Endothelial cell of umbilical vein (primary cell): ENCODE measurements around the gene CPA1. TPM values are rescaled to one million over a fixed set of nuclear protein-coding genes. Genes with fewer than 3 reads are reported as not detected.

Experiments
- BruUV-seq: library from RNA; stranded (reverse); fragments of 400-500 nt; replicated peaks from 2 replicates; lab custom pipeline; 2021; lab: Mats Ljungman, UMichigan
- CTCF ChIA-PET: fragments of 300-600, 350-600 bp; sonication (Branson Sonifier 250); formaldehyde crosslinking; loops from one replicate; lab custom pipeline; 2021; ENCODE audit warnings: antibody characterized with exemption, inconsistent platforms; lab: Charles Lee
- POLR2A ChIA-PET: fragments of 300-600, 350-600 bp; sonication (Branson Sonifier 250); formaldehyde crosslinking; loops from one replicate; lab custom pipeline; 2021; ENCODE audit warnings: antibody characterized with exemption, inconsistent platforms; lab: Charles Lee
- DNase-seq: peaks from one replicate; pipeline ENCODE4 v3.0.0-alpha.2; 2011; ENCODE audit warnings: low read depth, low spot score
- FAIRE-seq: peaks from 2 replicates; lab custom pipeline; 2011; peaks lifted over from hg19 to GRCh38; lab: Jason Lieb, UNC
- H2AFZ ChIP-seq: 2 replicates; pipeline ENCODE4 v1.6.0; 2012; ENCODE audit warnings: low read depth, low read length, control low read depth, inconsistent platforms
- H3K27ac ChIP-seq: 2 replicates; pipeline ENCODE4 v1.5.1; 2011; ENCODE audit warnings: low read depth, mild to moderate bottlenecking, control low read depth, low read length, moderate library complexity; ENCODE audit not compliant: insufficient read depth
- H3K27me3 ChIP-seq, 2 experiments: 2 replicates each; pipeline versions ENCODE4 v1.6.0 to v1.6.1; 2011; ENCODE audit warnings: low read length in 2 of 2, mixed read lengths in 1 of 2; ENCODE audit not compliant: control insufficient read depth in 2 of 2, insufficient read depth in 2 of 2
- H3K36me3 ChIP-seq, 2 experiments: 2 replicates in 1 of 2; 3 replicates in 1 of 2; pipeline ENCODE4 v1.5.1; 2011; ENCODE audit warnings: low read length in 2 of 2, mild to moderate bottlenecking in 1 of 2, moderate library complexity in 1 of 2; ENCODE audit not compliant: control insufficient read depth in 2 of 2, insufficient read depth in 2 of 2; ENCODE audit errors: extremely low read depth in 1 of 2
- H3K4me1 ChIP-seq: 3 replicates; pipeline ENCODE4 v1.5.1; 2011; ENCODE audit warnings: mild to moderate bottlenecking, low read length; ENCODE audit not compliant: control insufficient read depth, insufficient read depth; ENCODE audit errors: extremely low read depth
- H3K4me2 ChIP-seq: 2 replicates; pipeline ENCODE4 v1.6.1; 2011; ENCODE audit warnings: low read length, control low read depth, mixed read lengths; ENCODE audit not compliant: insufficient read depth
- H3K4me3 ChIP-seq, 3 experiments: fragments of 200-600 bp in 1 of 3; sonication (generic), shearing (Covaris generic) in 1 of 3; replicated peaks in 1 of 3; 2 replicates each; pipeline ENCODE4 v1.5.1; 2011 to 2016; ENCODE audit warnings: control low read depth in 3 of 3, low read length in 3 of 3, mild to moderate bottlenecking in 2 of 3, inconsistent platforms in 1 of 3, low read depth in 1 of 3, moderate library complexity in 1 of 3; ENCODE audit not compliant: insufficient read depth in 1 of 3
- H3K79me2 ChIP-seq: 2 replicates; pipeline ENCODE4 v1.6.0; 2012; ENCODE audit warnings: low read length, inconsistent platforms; ENCODE audit not compliant: control insufficient read depth, insufficient read depth
- H3K9ac ChIP-seq: replicated peaks from 2 replicates; pipeline ENCODE3; 2011; ENCODE audit warnings: low read length, control low read depth; ENCODE audit not compliant: insufficient read depth; ENCODE audit errors: extremely low read depth
- H3K9me1 ChIP-seq: replicated peaks from 3 replicates; pipeline ENCODE4 v1.6.0; 2011; ENCODE audit warnings: mild to moderate bottlenecking, low read length; ENCODE audit not compliant: control insufficient read depth, insufficient read depth; ENCODE audit errors: extremely low read depth
- H3K9me3 ChIP-seq: replicated peaks from 2 replicates; pipeline ENCODE4 v1.5.1; 2012; ENCODE audit warnings: low read length, inconsistent platforms; ENCODE audit not compliant: control insufficient read depth, insufficient read depth
- H4K20me1 ChIP-seq: replicated peaks from 2 replicates; pipeline ENCODE3; 2011; ENCODE audit warnings: mild to moderate bottlenecking, low read length; ENCODE audit not compliant: control insufficient read depth, insufficient read depth; ENCODE audit errors: extremely low read depth
- CTCF ChIP-seq, 2 donors: IDR thresholded peaks; 1 replicate in 1 of 2; 2 replicates in 1 of 2; pipeline ENCODE4 v1.5.1; 2011; ENCODE audit warnings: low read length in 2 of 2, mild to moderate bottlenecking in 2 of 2, moderate library complexity in 2 of 2, control low read depth in 1 of 2, inconsistent platforms in 1 of 2, low read depth in 1 of 2; ENCODE audit not compliant: insufficient read depth in 1 of 2; ENCODE audit errors: extremely low read depth in 1 of 2
- EZH2 ChIP-seq: IDR thresholded peaks from 2 replicates; pipeline ENCODE4 v1.6.1; 2012; ENCODE audit warnings: borderline replicate concordance, low read depth, mild to moderate bottlenecking, moderate library complexity, low read length, inconsistent platforms; ENCODE audit not compliant: severe bottlenecking
- FOS ChIP-seq: IDR thresholded peaks from 2 replicates; pipeline ENCODE4 v1.6.1; 2011; ENCODE audit warnings: mild to moderate bottlenecking, low read length, moderate library complexity, borderline replicate concordance; ENCODE audit not compliant: insufficient read depth
- GATA2 ChIP-seq: IDR thresholded peaks from 2 replicates; pipeline ENCODE4 v1.7.0; 2011; ENCODE audit warnings: low read depth, mild to moderate bottlenecking, moderate library complexity, mixed read lengths, low read length; ENCODE audit not compliant: insufficient read length, insufficient read depth
- JUN ChIP-seq: IDR thresholded peaks from 2 replicates; pipeline ENCODE4 v1.6.1; 2011; ENCODE audit warnings: borderline replicate concordance, low read depth; ENCODE audit not compliant: insufficient read length, insufficient read depth
- MAX ChIP-seq: IDR thresholded peaks from 2 replicates; pipeline ENCODE4 v1.6.1; 2011; ENCODE audit not compliant: insufficient read depth, insufficient read length
- MYC ChIP-seq: IDR thresholded peaks from one replicate; pipeline ENCODE4 v1.6.1; 2011; ENCODE audit warnings: mild to moderate bottlenecking, low read depth, low read length
- POLR2A ChIP-seq: IDR thresholded peaks from 2 replicates; pipeline ENCODE4 v1.6.1; 2012; ENCODE audit warnings: low read depth, mild to moderate bottlenecking, control low read depth, low read length
- POLR2AphosphoS5 ChIP-seq: IDR thresholded peaks from 2 replicates; pipeline ENCODE4 v1.6.1; 2012; ENCODE audit warnings: low read depth, mild to moderate bottlenecking, control low read depth, low read length, moderate library complexity; ENCODE audit not compliant: insufficient read depth
- dilution Hi-C: fragments of 300-500 bp; cut with MboI; formaldehyde crosslinking; loops from one replicate; pipeline ENCODE4 v1.15.0; 2019; ENCODE audit warnings: low sequenced_read_pairs; ENCODE audit not compliant: extremely low pct_ligation_motif_present
- intact Hi-C: fragments of 100-400 bp; cut with micrococcal nuclease; formaldehyde crosslinking; loops from one replicate; pipeline ENCODE4 v1.10.0; 2022
- polyA plus RNA-seq, 4 experiments: library from polyadenylated mRNA; depleted of rRNA in 3 of 4; stranded (reverse) in 3 of 4; unstranded in 1 of 4; fragments of >200 nt; gene quantifications; 2 replicates each; pipeline versions ENCODE4 v1.2.1 to v1.2.3, GENCODE V29; 2011 to 2012; ENCODE audit warnings: missing spikeins in 1 of 4
- total RNA-seq: library from RNA; stranded (reverse); gene quantifications from 2 replicates; pipeline ENCODE4 v1.2.3, GENCODE V29; 2021

Gene CPA1
- total and polyA plus RNA-seq, 2 donors (not counting 3 experiments of a cell fraction or from before 2014, with no cell fraction given) = not detected

- no peaks in the 10 kb centered on the region for H3K9me1 ChIP-seq
- no peak overlapping the region for H3K9ac ChIP-seq
- intact Hi-C loops (no loop called here), dilution Hi-C loops (no loop called here)
- peaks cover 33% of the 10 kb centered on the region for H3K4me1 ChIP-seq
- ChIA-PET CTCF (interaction anchor here (1.2 to 1.4 kb wide), 2 partner anchors 159 to 169 kb away, joined by 3 read pairs; no protein-coding TSS in a partner anchor), POLR2A (interaction anchor here (0.7 kb wide), 1 partner anchor 25 kb away, joined by 8 read pairs; no protein-coding TSS in a partner anchor)
- DNase-seq (no peak), FAIRE-seq (no peak)
- H3K9me3 ChIP-seq = no peaks in the 10 kb centered on the region
- BruUV-seq = no TSS peak
- H4K20me1 ChIP-seq = no peaks in the 10 kb centered on the region
- H3K4me2 ChIP-seq = no peak overlapping the region
- H3K79me2 ChIP-seq = no peaks in the 10 kb centered on the region
- H2AFZ ChIP-seq = no peak overlapping the region
- H3K27ac ChIP-seq = no peak overlapping the region
- peaks cover 0 to 3% of the 10 kb centered on the region in 2 experiments for H3K36me3 ChIP-seq
- no peak overlapping the region for H3K4me3 ChIP-seq
- H3K27me3 ChIP-seq = no peaks in the 10 kb centered on the region
- TF ChIP-seq GATA2 (no peak), POLR2AphosphoS5 (no peak), CTCF (IDR thresholded peaks at IDR 0.05; ENCODE audit: extremely low read depth in 1 of 2, insufficient read depth in 1 of 2, low read depth in 1 of 2, low read length in 2 of 2) (no peak), POLR2A (no peak), FOS (no peak), JUN (no peak), MAX (no peak), EZH2 (no peak), MYC (no peak)
These were observed 48.7 kb downstream of the CPA1 start for GRCh38 chr7:130429019-130429418.
